Stimulated activated CD4-positive, alpha-beta T cell treated with anti-CD3 and anti-CD28 coated beads, TNF-alpha, amount 100 ng/mL, for 48 hours (primary cell): ENCODE results near the gene NFKB1.

ENCODE experiments used
- DNase-seq, 3 donors: peaks; one replicate each; pipeline ENCODE4 v3.0.0-alpha.2; 2020; ENCODE audit warnings: low read depth in 3 of 3

Gene NFKB1

DNA sequence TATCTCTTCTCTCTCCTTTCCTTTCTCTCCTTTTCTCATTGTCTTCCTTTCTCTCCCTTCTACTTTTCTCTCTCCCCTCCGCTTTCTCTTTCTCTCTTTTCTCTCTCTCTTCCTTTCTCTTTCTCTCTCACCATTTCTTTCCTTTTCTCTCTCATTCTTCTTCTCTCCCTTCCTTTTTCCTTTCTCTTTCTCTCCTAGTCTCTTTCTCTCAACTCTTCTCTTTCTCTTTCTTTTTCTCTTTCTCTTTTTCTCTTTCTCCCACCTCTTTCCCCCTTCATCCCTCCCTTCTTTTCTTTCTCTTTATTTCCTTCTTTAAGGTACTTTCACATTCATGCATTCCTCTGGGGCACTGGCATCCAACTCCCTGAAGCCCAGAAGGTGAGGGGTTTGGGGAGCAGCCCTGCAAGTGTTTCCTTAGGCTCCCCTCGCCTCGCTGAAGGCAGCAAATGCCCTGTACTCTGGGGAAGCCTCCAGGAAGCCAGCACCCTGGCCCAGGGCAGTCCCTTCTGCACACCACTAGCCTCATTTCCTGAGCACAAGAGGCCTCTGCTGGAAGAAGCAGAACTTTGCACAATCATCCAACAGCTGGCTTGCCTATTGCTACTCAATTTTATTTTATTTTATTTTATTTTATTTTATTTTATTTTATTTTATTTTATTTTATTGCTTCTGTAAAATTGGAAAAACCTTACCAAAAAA, 124.2 kb downstream of the NFKB1 start:
- peak in 1 of 3 donors; percentile 36 for DNase-seq

DNA sequence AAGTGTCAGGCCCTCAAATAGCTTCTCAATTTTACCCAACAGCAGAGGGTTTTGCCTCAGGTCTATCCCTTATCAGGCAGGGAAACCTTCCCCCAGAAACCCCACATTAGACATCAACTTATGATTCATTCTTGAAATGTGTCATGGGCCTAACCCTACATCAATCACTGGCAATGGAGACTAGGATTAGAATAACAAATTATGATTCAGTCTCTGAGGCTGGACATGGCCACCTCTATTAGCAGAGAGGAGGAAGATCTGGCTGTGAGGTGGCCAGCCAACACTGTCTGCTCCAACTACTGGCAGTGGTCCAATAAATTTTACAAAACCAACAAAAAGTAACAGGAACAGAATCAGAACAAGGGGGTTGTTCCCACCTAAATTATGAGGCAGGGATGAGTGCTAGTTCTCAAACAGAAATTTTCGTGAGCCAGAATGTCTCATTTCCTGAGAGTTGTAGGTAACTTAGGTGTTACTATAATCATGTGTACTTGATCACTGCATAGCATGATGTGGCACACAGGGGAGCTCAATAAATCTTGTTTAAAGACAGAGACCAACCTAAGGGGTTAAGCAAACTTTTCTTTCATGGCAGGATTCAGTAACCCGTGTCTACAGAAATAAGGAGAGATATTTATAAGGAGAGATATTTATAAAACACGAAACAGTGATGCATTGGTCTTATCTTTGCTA, 126.8 kb downstream of the NFKB1 start:
- DNase-seq: no peak

DNA sequence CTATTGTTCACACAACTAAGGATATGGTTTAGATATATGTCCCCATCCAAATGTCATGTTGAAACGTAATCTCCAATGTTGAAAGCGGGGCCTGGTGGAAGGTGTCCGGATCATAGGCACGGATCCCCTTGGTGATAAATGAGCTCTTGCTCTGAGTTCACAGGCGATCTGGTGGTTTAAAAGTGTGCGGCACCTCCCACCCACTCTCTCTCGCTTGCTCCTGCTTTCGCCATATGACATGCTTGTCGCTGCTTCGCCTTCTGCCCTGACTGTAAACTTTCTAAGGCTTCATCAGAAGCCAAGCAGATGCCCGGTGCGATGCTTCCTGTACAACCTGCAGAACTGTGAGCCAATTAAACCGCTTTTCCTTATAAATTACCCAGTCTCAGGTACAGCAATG, 128.5 kb downstream of the NFKB1 start:
- DNase-seq: no peak

DNA sequence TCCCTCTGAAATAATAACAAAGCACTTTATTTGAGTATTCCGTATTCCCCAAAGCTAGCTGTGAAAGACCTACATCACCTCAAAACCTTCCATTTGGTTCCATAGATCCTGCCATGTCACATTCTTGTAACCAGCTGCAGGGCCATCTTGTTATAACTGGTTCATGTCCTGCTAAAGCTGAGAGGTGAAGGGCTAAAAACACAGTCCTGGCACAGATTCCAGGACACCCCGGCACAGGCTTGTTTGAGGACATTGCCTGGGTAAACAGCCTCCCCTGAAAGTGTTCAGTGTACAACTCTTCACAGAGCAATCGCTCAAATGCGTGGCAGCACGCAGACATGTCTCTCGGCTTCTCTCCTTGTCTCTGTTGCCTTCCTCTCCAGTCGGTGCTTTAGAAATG, 130.5 kb downstream of the NFKB1 start:
- DNase-seq: no peak

DNA sequence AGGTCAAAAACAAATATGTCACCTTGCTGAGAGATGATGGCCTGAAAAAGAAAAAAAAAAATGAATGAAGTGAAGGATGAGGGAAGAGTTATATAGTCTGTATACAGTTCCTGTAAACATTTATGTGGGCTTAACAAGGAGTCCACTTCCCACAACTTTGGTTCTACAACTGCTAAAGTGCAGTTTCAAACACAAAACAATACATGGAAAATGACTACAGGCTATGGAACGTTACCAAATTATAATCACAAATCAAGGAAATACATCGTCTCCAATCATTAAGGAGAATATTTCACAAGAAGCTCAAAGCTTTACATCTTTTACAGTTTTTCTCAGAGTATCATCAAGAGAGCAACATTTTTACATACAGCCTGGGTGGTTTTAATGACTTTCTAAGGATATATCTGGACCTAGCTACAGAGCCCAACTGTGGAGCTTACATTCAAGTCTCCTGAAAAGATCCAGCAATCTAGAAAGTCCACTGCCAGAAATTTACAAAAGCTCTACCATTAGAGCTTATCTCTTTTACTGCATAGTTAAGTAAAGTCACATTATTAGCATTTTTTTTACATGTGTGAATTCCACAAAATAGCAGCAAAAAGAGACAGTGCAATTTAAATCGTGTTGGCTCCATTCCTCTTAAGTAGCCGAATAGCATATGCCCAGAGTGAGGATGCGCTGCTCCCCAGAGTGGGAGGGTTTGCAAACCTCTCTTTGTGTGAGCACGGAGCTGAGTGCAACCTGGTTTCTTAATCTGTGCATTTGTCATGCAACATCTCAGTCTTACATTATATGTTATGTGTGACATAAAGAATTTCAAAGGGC, 131.3 kb downstream of the NFKB1 start:
- no peak for DNase-seq

DNA sequence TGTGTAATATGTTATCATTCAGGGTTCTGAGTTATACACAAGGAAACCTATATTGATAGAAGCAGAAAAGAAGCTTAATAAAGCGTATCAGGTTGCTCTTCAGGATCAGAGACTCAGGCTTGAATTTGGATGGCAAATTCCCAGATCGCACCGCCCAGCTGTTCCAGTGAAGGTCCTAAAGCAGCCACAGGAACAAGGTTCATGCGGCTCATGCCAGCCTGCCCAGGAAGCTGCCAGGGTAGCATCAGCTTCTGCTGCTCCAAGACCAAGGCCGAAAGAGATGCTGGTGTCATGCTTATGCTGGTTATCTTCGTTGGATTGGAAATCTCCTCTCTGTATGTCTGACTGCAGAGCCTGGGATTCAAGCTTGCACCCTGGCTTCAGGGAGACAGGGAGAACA, 131.9 kb downstream of the NFKB1 start:
- no peak for DNase-seq

DNA sequence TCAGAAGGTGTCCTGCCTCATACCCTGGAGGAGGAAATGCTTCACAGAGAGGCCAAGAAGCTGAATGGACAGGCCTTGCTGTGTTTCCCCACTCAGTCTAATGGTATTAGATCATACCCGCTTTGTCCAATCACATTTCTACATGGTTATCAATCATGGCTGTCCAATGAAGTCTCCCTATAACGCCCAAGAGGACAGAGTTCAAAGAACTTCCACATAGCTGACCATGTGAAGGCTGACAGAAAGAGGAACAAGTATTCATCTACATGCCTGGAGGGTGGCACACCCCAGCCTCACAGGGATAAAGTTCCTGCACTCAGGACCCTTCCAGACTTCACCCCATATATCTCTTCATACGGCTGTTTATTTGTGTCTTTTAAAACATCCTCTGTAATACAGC, 136.2 kb downstream of the NFKB1 start:
- DNase-seq: no peak

DNA sequence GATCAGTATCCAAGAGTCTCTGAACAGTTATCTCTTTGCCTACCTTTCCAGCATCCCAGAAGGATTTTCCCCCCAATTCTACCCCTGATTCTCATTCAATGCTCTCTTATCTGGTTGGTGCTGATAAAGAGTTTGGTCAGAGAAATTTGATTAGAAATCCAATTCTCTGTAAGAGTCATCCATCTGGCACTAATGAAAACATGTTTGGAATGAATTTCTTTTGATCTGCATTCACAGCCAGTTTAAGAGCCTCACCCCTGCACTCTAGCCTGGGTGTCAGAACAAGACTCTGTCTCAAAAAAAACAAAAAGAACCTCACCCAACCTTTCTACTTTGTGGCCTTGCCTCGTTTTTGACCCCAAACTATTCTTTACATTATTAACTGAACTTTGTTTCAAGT, 137.5 kb downstream of the NFKB1 start:
- no peak for DNase-seq

DNA sequence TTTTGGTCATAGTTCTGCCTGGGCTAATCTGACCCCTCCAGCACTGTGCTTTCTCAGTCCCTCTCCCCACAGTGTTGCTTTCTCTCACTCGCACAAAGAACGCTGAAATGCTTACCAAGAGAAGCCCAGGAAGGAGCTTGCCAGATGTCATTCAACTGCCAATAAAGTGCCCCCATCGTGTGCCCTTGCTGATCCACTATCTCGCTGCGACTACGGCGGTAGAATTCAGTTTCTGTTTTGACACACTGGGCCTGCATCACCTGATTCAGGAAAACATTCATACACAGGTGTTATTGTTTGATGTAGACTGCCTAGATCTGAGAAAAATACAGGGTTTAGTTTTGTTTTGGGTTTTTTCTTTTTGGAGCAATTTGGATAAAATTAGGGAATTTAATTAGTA, 138.4 kb downstream of the NFKB1 start:
- DNase-seq: no peak

DNA sequence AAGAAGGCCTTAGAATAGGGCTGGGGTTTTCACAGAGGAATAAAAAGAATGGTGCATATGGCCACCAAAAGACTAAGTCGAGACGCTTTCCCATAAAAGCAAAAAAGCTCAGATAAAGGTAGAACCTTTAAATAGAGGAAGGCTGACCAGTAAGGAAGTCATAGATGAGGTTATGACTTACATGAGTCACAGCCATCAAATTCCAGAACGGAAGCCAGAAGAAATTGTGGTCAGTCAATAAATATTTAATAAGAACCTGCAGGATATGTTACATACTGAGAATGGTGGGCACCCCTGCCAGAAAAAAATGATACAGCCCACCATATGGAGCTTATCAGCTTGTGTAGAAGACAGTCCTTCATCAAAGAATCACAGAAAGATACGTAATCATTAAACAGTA, 139.5 kb downstream of the NFKB1 start:
- no peak for DNase-seq

DNA sequence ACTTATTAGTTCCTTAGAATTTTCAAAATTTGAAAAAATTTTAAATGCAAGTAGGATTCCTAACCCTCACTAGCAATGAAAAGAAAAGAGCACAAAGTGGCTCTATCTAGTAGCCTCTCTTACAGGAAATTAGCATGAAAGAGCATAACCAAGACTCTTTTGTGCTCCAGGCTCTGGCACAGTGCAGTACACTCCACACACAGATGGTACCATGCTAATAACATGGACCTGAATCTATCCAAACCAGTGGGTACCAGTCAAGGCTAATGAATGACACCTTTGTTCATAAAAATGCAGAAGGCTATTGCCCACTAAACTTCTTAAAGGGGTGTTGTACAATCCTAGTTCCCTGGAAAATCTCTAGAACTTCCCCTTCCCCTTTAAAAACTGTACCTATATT, 140.6 kb downstream of the NFKB1 start:
- DNase-seq: no peak

DNA sequence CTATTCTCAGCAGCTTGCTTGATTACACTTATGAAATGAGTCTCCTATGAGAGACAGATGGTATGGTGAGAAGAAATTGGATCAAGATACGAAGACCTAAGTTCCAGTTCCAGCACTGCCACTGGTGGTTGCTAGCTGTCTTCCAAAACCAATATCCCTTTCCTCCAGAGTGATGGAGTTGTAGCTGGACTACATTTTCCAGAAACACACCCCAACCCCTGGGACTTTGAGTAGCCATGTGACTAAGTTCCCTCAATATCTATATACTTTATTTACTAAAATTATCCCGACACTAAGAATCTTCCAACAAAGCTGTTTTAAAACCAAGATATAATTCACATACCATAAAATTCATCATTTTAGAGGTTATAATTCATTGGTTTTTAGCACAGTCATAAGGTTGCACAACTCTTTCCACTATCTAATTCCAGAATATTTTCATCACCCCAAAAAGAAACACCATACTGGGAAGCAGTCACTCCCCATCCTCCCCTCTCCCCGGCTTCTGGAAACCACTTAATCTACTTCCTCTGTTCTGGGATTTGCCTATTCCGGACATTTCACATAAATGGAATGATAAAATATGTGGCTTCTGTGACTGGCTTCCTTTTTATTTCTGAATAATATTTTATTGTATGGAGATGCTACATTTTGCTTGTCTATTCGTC, 141.6 kb downstream of the NFKB1 start:
- no peak for DNase-seq

DNA sequence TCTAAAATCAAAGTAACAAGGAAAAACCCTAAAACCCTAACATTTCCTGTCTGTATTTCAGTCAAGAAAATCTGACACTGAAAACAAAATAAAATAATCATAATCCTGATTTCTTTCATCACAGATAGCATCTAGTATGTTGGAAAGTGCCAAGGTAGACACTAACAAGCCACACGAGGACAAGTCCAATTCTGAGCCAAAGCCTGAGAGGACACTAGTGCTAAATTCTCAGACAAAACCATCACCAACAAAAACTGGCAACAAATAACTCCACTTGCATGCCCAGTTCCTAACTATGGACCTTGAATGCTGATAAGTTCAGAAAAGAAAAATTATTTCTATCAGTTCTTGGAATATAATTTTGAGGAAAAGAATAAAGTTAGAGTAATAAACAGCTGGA, 146.0 kb downstream of the NFKB1 start:
- no peak for DNase-seq

DNA sequence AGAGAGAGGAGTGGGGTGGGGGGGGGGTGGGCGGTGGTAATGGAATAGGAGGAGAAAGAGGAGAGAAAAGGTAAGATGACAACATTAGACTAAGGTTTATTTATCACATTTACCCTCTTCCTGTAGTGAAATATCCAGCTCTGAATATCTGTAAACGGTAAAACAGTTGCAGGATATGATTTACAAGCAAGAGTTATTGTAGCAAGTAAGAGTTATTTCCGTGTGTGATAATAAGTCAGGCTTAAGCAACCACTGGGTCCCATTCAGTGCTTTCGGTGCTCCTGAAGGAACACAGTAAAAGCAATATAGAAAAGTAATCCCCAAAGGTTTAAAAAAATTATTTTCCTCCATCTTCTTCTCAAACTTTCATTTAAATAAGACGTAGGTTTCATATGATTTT, 156.0 kb downstream of the NFKB1 start:
- no peak for DNase-seq

DNA sequence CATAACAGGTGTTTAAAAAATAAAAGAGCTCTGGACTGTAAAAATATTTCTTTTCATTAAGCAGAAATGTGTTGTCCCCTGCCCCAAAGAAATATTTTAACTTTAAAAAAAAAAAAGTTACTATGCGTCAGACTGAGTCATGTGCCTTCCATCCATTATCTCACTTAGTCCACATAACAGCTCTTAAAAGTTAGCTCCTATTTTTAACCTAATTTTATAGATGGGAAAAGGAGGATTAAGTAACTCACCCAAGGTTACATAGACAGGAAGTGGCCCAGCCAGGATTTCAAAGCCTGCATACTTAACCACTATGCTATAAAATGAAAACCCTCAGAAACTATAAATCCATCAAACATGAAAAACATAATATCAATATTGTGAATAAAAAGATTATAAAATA, 161.9 kb downstream of the NFKB1 start:
- DNase-seq: no peak

DNA sequence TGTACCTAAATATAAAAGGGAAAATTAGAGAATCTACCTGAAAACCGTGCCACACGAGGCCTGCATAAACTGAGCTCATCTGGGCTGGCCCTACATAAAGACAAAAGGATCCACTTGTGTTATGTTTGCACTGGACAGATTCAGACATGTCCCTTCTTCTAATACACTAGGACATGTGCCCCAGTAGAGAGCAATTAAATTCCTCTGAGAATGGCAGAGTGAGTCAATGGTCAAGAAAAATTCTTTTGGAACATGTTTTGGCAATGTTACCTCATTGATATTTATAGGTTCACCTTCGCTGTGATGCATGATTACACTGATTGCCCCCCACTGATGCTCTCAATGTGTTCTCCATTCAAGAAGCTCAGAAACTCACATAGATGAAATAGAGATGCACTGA, 164.4 kb downstream of the NFKB1 start:
- no peak for DNase-seq
